Activated T-helper 1 cell treated with anti-CD3 and anti-CD28 coated beads, Interleukin-12 subunit alpha, Interleukin-12 subunit beta, Interleukin-2, Interleukin-4 antibody, amounts not matched to agents 30 ng/mL and 10 ng/mL and 1 ng/mL, durations not matched to agents 14 hours and 24 hours and 36 hours (primary cell): ENCODE results near the gene PPT1. TPM values are rescaled to one million over a fixed set of nuclear protein-coding genes. Genes with fewer than 3 reads are reported as not detected.

Experiments used
- DNase-seq: peaks from one replicate; pipeline ENCODE4 v3.0.0; 2021; ENCODE audit warnings: low spot score
- H3K27ac Mint-ChIP-seq: one replicate; pipeline ENCODE4 v1.8.0; 2021; ENCODE audit warnings: mild to moderate bottlenecking, mixed read lengths
- H3K27me3 Mint-ChIP-seq: one replicate; pipeline ENCODE4 v1.8.0; 2022; ENCODE audit warnings: mild to moderate bottlenecking, moderate library complexity, mixed read lengths; ENCODE audit not compliant: insufficient read depth
- H3K36me3 Mint-ChIP-seq: one replicate; pipeline ENCODE4 v1.8.0; 2021; ENCODE audit warnings: low read depth, mixed read lengths
- H3K4me1 Mint-ChIP-seq: one replicate; pipeline ENCODE4 v1.8.0; 2021; ENCODE audit warnings: low read depth, mixed read lengths
- H3K4me3 Mint-ChIP-seq: one replicate; pipeline ENCODE4 v1.8.0; 2021; ENCODE audit warnings: mild to moderate bottlenecking, moderate library complexity, mixed read lengths
- H3K9me3 Mint-ChIP-seq: one replicate; pipeline ENCODE4 v1.8.0; 2021; ENCODE audit warnings: mixed read lengths
- intact Hi-C: fragments of 100-400 bp; cut with micrococcal nuclease; formaldehyde crosslinking; loops from one replicate; pipeline ENCODE4 v1.15.1; 2024
- total RNA-seq: library from RNA; stranded (reverse); gene quantifications from 2 replicates; pipeline ENCODE4 v1.2.3, GENCODE V29; 2022

PPT1 gene
- total RNA-seq, 1 donor from 2014 or later = 110 TPM

DNA sequence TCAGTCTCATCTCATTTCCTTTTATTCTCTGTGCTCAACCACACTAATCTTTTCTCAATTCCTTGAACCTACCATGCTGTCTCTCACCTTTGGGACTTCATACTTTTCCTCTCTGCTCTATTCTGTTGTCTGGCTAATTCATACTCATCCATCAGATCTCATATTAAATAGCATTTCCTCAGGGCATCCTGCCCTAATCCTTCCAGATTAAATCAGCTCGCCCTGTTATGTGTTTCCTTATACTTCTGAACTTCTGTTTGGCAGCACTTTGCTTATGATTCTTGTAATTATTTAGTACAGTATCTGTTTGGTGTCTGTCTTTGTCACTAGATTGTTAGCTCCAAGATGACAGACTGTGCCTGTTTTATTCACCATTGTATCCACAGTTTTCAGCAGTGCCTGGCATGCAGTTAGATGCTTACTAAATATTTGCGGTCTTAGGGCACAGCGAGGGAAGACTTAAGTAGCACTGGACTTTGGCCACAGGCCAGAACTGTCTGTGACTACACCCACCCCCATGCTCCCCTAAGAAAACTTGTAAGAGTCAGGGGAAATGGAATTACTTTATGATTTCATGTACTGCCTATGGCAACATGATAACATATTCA is 66.4 kb downstream of the PPT1 start:
- no peak for DNase-seq
- peaks cover 4% of the 10 kb centered on the region for H3K9me3 Mint-ChIP-seq
- no peak overlapping the region for H3K4me3 Mint-ChIP-seq
- H3K4me1 Mint-ChIP-seq = peaks cover 28% of the 10 kb centered on the region
- peaks cover 9% of the 10 kb centered on the region for H3K27me3 Mint-ChIP-seq
- H3K27ac Mint-ChIP-seq = no peak overlapping the region
- H3K36me3 Mint-ChIP-seq = peaks cover 1% of the 10 kb centered on the region
- intact Hi-C loops = no loop called here

GRCh38 chr1:40029608-40030007 is 67.4 kb downstream of the PPT1 start:
- no peak overlapping the region for H3K4me3 Mint-ChIP-seq
- H3K36me3 Mint-ChIP-seq = peaks cover 1% of the 10 kb centered on the region
- H3K4me1 Mint-ChIP-seq = peaks cover 21% of the 10 kb centered on the region
- DNase-seq = no peak
- no peak overlapping the region for H3K27ac Mint-ChIP-seq
- intact Hi-C loops = no loop called here
- peaks cover 9% of the 10 kb centered on the region for H3K27me3 Mint-ChIP-seq
- H3K9me3 Mint-ChIP-seq = peaks cover 4% of the 10 kb centered on the region

GRCh38 chr1:40027647-40028046 is 69.4 kb downstream of the PPT1 start:
- peaks cover 12% of the 10 kb centered on the region for H3K4me1 Mint-ChIP-seq
- DNase-seq = no peak
- intact Hi-C loops = no loop called here
- H3K27me3 Mint-ChIP-seq = peaks cover 14% of the 10 kb centered on the region
- H3K4me3 Mint-ChIP-seq = no peak overlapping the region
- H3K27ac Mint-ChIP-seq = no peak overlapping the region
- H3K36me3 Mint-ChIP-seq = peaks cover 1% of the 10 kb centered on the region
- peaks cover 4% of the 10 kb centered on the region for H3K9me3 Mint-ChIP-seq

DNA sequence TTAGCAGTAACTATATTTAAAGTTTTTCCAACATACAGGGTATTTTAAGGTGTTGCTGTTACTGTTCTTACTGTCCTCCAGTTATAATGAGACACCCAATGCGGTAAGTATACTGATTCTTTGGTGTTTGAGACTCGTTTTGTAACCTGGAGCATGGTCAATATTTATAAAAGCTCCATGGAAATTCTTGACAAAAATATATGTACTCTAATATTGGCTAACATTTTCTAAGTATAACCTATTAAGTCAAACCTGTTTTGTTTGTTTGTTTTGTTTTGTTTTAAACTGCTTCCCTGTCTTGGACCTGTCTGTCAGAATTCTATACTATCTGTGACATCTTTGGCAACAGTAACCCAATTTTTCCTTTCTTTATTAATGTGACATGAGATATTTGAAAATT is 72.4 kb downstream of the PPT1 start:
- H3K36me3 Mint-ChIP-seq = peaks cover 1% of the 10 kb centered on the region
- DNase-seq = no peak
- H3K4me3 Mint-ChIP-seq = no peak overlapping the region
- peaks cover 4% of the 10 kb centered on the region for H3K9me3 Mint-ChIP-seq
- peaks cover 3% of the 10 kb centered on the region for H3K4me1 Mint-ChIP-seq
- H3K27ac Mint-ChIP-seq = no peak overlapping the region
- peaks cover 16% of the 10 kb centered on the region for H3K27me3 Mint-ChIP-seq
- intact Hi-C loops = no loop called here

DNA sequence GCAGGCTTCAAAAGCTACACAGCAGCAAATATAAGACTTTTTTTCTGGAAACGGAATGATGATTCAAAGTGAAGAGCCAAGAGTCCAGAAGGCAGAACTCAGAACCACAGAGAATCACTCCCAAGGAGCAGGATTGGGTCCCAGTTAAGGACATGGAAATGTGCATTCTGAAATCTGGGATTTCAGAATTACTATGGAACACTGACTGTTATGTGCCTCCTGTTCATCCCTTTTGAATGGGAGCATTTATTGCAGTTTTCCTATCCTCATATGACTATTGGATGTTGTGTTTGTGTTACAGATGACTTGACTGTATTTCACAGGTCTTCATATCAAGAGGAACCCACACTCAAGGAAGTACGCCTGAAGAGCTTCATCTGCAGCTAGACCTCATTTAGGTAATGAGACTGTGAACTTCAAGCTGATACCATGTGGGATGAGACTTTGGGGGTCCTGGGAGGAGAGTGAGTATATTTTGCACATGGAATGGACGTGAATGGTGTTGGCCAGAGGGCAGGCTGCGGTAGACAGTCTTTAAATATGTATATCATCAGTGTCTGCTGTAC is 73.6 kb downstream of the PPT1 start:
- intact Hi-C loops = no loop called here
- no peaks in the 10 kb centered on the region for H3K4me1 Mint-ChIP-seq

More for the DNA sequence above, 73.6 kb downstream of the PPT1 start:
- Mint-ChIP-seq H3K27me3 (peaks cover 13% of the 10 kb centered on the region), H3K27ac (no peak overlapping the region), H3K4me3 (no peak overlapping the region), H3K9me3 (peaks cover 4% of the 10 kb centered on the region), H3K36me3 (peaks cover 3% of the 10 kb centered on the region)
- no peak for DNase-seq

Other genes starting within 250 kb of the PPT1 start
- 22.7 and 23.7 TPM in 2 replicates for gene TRIT1, start 213.7 kb downstream of the PPT1 start, total RNA-seq
- 0.56 and 0.62 TPM in 2 replicates for gene MYCL, start 195.3 kb downstream of the PPT1 start, total RNA-seq
- 55.3 and 56.2 TPM in 2 replicates for gene MFSD2A, start 142.1 kb downstream of the PPT1 start, total RNA-seq
- gene CAP1, start 56.5 kb downstream of the PPT1 start, total RNA-seq = 421 and 435 TPM in 2 replicates
- 18.2 and 19.9 TPM in 2 replicates for gene RLF, start 64.1 kb upstream of the PPT1 start, total RNA-seq
- gene TMCO2, start 150.7 kb upstream of the PPT1 start, total RNA-seq = not detected in 2 replicates
- gene ZMPSTE24, start 161.0 kb upstream of the PPT1 start, total RNA-seq = 50.2 and 56.0 TPM in 2 replicates
- gene COL9A2, start 220.0 kb upstream of the PPT1 start, total RNA-seq = 20.4 and 22.3 TPM in 2 replicates